ENCODE results near the gene HNRNPUL1.

The HNRNPUL1 gene

DNA sequence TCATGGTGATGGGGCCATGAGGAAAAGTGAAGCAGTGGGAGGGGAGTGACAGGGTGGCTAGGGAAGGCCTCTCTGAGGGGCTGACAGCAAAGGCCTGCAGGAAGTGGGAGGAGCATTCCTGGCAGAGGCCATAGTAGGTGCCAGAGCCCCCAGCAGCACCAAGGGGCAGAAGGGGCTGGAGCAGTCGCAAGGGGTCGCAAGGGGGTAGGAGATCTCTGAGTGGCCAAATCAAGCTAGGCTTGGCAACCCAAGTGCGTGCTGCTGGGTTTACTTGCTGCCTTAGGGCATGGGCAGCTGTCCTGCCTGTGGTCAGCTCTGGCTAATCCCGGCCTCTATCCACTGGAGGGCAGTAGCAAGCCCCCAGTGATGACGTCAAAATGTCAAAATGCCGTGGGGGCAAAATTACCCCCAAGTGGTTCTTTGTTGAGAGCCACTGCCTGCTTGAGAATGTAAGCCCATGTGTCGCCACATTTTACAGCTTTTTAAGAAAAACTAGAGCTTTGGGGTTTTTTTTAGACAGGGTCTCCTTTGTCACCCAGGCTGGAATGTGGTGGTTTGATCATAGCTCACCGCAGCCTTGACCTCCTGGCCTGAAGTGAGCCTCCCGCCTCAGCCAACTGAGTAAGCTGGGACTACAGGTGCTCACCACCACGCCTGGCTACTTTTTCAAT is 57.6 kb downstream of the HNRNPUL1 start:
- DNase-seq (ENCODE audit: low spot score), result peak; percentile 69

GRCh38 chr19:41322451-41322850 is 58.3 kb downstream of the HNRNPUL1 start:
- in situ Hi-C loops (cut with MboI; ENCODE audit: low pct_unique_long_range_greater_than_20kb, low sequenced_read_pairs, unreplicated experiment), result no loop called here
- no peak for TF ChIP-seq CTCF (IDR thresholded peaks at IDR 0.05; ENCODE audit: extremely low read depth, insufficient read depth, missing control alignments)
- no peak for DNase-seq (ENCODE audit: low spot score)

More for the DNA sequence above, 57.6 kb downstream of the HNRNPUL1 start:
- TF ChIP-seq CTCF (IDR thresholded peaks at IDR 0.05; ENCODE audit: extremely low read depth, insufficient read depth, missing control alignments), result peak; percentile 57
- in situ Hi-C loops (cut with MboI; ENCODE audit: low pct_unique_long_range_greater_than_20kb, low sequenced_read_pairs, unreplicated experiment), result no loop called here

DNA sequence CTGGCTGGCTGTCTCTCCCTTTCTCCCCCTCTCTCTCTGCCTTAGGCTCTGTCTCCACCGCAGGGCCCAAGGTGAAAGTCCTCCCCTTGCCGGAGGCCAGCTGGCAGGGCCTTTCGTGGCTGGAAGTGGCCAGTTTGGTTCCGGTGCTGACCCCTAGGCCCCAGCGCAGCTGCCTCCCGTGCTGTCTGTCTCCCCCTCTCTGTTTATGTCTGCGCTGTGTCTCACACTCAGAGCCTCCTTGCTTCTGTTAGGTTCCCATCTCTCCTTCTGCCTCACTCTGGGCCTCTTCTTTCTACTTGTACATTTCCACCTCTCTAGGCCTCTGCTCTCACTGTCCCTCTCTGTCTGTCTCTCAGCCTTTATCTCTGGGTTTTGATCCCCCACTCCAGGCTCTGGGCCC is 58.9 kb downstream of the HNRNPUL1 start:
- no peak for DNase-seq (ENCODE audit: low spot score)
- TF ChIP-seq CTCF (IDR thresholded peaks at IDR 0.05; ENCODE audit: extremely low read depth, insufficient read depth, missing control alignments), result no peak
- in situ Hi-C loops (cut with MboI; ENCODE audit: low pct_unique_long_range_greater_than_20kb, low sequenced_read_pairs, unreplicated experiment), result no loop called here

- no peak for DNase-seq (ENCODE audit: low spot score)
- no peak for TF ChIP-seq CTCF (IDR thresholded peaks at IDR 0.05; ENCODE audit: extremely low read depth, insufficient read depth, missing control alignments)
- in situ Hi-C loops (cut with MboI; ENCODE audit: low pct_unique_long_range_greater_than_20kb, low sequenced_read_pairs, unreplicated experiment), result no loop called here
Observed at GRCh38 chr19:41323430-41324125, 59.4 kb downstream of the HNRNPUL1 start.

DNA sequence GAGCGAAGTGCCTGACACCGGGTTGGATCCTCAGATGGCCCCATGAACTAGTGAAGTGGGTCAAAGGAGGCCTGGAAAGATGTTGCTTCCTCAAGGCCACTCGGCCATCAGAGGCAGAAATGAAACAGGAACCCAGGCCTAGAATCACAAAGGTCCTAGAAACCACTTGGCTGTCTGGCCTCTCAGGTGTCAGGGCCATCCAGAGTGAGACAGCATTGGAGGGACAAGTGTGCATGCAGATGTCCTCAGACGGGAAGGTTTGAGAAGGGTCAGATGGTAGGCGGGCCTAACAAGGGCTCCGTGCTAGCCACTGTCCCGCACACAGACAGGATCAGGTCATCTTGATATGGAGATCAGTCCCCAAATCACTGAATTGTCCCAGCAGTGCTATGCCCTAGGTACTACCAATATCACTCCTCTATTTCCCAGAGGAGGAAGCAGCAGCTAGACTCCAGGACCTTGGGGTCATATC is 60.1 kb downstream of the HNRNPUL1 start:
- in situ Hi-C loops (cut with MboI; ENCODE audit: low pct_unique_long_range_greater_than_20kb, low sequenced_read_pairs, unreplicated experiment), result no loop called here
- TF ChIP-seq CTCF (IDR thresholded peaks at IDR 0.05; ENCODE audit: extremely low read depth, insufficient read depth, missing control alignments), result no peak
- DNase-seq (ENCODE audit: low spot score), result no peak

DNA sequence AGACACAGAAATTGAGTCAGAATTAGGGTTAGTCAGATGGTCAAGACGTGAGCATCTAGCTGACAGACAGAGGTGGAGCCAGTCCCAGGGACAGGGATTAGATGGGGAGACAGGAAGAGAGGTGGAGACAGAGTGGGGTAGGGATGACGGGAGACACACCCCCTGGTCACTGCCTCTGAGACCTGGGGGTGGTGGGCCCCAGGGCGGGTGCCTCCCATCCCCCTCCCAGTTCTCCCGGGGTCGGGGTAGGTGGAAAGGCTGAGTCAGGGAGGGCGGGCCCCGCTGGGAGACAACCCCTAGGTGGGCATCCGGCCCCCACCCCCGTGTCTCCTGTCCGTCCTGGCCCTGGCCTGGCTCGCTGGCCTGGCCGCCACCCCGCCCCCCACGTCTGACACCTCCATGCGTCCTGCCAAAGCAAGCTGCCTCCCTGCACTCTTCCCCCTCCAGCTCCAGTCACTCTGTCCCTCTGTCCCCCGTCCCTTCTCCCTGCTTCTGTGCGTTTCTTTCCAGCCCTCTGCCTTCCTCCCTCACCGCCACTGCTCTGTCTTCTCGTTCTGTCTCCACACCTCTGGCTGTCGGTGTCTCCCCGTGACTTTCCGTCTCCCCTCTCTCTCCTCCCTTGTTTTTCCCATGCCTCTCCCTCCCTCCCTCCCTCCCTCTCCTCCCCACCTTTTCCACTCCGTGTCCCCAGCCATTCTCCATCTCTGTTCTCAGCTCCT is 60.9 kb downstream of the HNRNPUL1 start:
- in situ Hi-C loops (cut with MboI; ENCODE audit: low pct_unique_long_range_greater_than_20kb, low sequenced_read_pairs, unreplicated experiment), result no loop called here
- no peak for DNase-seq (ENCODE audit: low spot score)

More for the DNA sequence above, 60.9 kb downstream of the HNRNPUL1 start:
- no peak for TF ChIP-seq CTCF (IDR thresholded peaks at IDR 0.05; ENCODE audit: extremely low read depth, insufficient read depth, missing control alignments)

All from GM13977 (cell line).